HTERT RPE-1 (cell line): ENCODE results near the gene ASIC5.
"Not testable (repeated sequence)": the region's sequence is repeated elsewhere in the genome, so short reads cannot be mapped to it uniquely, and the experiment has no call there.

Experiments used
- in situ Hi-C: fragments of 300-500 bp; cut with MboI; formaldehyde crosslinking; loops from 4 replicates; pipeline ENCODE4 v1.14.3; 2020; ENCODE audit warnings: low sequenced_read_pairs

ASIC5 gene, protein sequence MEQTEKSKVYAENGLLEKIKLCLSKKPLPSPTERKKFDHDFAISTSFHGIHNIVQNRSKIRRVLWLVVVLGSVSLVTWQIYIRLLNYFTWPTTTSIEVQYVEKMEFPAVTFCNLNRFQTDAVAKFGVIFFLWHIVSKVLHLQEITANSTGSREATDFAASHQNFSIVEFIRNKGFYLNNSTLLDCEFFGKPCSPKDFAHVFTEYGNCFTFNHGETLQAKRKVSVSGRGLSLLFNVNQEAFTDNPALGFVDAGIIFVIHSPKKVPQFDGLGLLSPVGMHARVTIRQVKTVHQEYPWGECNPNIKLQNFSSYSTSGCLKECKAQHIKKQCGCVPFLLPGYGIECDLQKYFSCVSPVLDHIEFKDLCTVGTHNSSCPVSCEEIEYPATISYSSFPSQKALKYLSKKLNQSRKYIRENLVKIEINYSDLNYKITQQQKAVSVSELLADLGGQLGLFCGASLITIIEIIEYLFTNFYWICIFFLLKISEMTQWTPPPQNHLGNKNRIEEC

DNA sequence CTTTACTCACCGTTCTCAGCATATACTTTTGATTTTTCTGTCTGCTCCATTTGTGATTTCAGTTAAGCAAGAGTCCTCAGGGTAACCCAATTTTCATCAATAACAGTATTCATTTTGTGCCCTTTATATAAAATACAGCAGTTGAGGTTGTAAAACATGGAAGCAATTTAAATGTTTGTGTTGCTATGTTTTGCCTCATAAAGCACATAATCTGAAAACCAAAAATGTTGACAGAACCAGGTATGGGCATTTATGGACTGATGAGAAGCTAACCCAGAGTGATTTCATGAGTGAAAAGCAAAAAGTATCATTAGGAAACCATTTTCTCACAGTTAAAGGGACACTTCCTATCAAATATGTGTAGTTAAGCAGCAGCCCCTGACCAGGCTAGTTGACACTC, at the start of gene ASIC5:
Gene ASIC5, minus strand, starts transcription at position 101 of the 400 bp plus-strand sequence. Its CDS starts 51 bp downstream, at position 50.
- in situ Hi-C loops = no loop called here

DNA sequence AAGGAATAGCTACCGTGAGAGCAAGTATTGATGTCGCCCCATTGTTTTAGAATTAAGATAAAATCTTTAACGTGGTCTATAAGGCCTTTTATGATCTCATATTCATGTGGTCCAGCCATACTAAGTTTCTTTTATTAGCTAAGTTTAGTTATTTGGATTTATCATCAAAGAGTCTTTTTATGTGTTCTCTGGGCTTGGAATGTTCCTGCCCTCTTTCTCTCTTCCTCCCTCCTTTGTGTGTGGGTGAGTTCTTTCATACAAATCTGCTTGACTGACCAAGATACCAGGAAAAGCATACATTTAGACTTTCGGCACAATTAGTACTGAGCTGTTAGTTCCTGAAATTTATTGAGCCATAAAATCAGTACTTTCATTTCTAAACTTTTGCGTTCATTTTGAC, 48.7 kb upstream of the ASIC5 start:
- in situ Hi-C loops = no loop called here

DNA sequence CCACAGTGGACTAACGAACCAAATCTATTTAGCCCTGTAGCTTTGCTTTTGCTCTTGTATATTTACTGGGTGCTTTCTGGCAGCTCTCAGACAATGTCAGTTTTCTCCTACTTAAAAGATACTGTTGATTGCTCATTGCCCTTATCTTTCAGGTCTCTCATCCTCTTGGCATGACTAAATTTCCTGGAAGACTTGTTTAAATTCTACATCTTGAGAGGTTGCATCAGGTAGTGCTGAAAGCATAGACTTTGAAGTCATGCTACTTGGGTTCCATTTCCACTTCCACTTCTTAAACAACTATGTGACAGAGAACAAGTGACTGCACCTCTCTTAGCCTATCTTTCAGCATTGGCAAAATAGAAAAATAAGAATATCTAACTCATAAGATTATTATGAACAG, 45.8 kb upstream of the ASIC5 start:
- in situ Hi-C loops = no loop called here

DNA sequence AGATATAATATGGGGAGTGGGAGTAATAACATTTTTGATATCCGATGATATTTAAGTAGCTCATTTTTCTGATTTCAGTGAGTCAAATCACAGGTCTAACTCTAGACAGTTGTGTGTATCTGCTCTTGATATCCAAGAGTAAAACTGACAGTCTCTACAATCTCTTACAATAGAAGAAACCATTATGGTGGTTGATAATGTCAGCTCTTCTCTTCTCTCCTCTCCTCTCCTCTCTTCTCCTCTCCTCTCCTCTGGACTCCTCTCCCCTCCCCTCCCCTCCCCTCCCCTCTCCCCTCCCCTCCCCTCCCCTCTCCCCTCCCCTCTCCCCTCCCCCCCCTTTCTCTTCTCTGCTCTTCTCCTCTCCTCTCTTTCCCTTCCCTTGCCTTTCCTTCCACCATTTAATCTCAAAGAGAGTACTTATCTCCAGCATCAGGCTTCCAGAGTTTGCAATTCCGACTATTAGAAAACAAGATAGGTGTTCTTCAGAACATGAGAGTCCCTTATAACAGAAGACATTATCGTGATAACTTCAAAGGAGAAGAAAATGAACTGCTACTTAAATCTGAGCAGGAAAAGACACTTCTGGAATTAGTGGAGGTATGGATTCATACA, 43.6 kb upstream of the ASIC5 start:
- in situ Hi-C loops = no loop called here

DNA sequence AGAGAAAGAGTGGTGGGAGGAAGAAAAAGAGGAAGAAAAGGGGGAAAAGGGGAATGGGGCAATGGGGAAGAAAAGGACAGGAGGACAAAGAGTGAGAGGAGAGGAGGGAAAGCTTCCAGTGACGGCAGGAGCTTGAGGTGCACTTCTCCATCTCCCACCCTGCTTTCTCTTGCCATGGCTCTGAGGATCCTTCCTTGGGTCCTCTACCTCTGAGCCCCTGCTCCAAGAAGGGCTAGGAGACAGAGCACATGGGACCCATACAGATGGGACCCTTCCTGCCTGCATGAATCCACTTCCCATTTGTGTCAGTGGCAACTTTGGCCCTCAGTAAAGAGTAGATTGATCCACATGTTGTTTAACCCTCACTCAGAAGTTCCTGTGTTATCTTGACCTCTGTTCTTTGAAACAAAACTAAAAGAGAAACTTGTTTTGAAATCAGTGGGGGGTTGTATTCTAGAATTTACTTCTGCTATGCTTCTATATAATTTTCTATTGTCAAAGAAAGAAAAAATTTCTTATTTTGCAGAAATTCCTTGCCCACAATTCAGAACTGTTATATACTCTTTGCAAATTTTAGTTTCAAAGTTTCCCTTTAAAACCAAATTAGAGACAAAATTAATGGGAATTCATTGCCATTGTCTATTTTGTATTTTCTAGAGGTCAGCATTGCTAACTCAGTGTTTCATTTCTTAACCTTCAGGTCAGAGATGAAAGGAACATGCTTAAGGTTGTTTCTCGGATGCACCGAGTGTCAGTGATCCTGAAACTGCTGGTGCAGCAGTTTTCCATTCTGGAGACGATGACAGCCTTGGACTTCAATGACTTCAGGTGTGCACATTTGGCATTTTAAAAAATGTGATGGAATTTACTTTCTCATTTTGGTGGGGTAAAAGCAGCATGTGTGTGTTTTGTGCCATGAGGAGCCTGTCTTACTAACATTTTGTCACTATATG, 42.4 kb upstream of the ASIC5 start:
- in situ Hi-C loops = no loop called here

DNA sequence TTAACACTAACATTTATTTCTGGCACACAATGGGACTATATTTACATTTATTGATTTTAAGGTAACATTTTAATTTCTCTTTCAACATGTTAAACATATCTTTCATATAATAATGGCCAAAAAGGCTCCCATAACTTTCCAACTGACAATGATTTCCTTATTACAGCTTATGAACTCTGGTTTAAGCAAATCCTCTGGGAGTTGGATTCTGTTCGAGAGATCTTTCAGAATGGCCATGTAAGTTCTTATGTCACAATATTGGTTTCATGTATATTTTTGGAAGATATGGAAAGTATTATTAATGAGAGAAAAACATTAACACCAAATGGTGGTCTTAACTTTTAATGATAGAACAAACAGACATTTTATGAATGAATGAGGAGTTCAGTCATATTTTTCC, 41.5 kb upstream of the ASIC5 start:
- in situ Hi-C loops = no loop called here

DNA sequence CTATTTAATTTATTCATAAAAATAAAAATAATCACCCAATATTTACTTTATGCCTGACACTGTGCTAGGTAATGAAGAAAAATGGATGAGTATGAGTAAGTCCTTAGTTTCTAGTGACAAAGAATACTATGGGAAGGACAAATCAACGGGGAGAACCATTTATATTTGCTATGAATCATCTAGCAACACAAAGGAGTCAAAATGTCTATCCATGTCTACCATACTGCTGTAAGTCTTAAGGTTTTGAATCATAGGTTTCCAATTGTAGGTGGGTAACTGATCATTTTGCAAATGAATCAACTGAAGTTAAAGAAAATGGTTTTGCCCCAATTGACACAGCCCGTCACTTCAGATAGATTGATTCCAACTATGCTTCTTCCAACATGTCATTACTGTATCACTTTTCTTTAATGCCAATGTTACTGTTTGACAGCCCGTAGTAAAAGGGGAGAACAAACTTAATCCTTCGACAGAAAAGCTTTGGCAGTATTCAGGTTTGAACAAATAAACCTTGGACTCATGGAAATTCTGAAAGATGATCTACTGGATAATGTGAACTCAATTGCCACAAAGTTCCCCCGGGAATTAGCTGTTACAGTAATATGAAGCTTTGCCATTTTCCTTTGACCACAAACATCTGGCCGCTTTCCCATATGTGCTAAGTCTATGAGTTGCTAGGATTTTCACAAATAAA, 40.6 kb upstream of the ASIC5 start:
- in situ Hi-C loops = no loop called here

DNA sequence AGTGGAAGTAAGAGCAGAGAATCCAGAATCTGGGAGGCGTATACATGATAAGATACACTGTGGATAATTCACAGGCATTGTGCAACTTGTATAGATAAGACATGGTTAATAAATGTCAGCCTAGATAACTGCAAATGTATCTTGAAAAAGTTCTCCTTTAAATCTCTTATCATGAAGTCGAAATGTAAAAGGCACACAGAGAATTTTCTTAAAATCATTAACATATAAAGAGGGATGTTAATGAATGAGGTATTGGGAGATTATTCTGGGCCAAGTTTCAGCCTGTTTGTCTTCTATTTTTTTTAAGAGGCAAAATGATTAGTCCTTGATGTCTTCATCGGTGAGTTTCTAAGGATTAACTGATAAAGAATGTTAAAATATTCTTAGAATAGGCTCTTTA, 38.3 kb upstream of the ASIC5 start:
- in situ Hi-C loops = no loop called here

DNA sequence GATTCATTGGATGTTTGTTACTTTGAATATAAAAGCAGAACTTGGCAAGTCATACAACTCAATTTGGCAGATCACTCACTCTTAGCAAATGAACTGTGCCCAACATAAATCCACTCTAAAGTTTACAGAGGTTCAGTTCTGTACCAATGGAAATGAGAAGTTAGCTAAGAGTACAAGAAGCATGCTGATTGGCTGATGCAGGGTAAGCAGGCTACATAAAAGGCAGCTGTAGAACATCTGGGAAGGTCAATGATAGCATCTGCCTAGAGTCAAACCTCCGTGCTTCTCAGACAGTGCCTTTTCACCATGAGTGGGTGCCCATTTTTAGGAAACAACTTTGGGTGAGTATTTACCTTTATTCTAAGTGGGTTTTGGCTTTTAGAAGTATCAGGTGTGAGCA, 37.4 kb upstream of the ASIC5 start, which contains the start of gene TDO2:
Gene TDO2, plus strand, starts transcription at position 244 of the 400 bp plus-strand sequence. Its CDS starts 63 bp downstream, at position 307.
- in situ Hi-C loops = no loop called here

DNA sequence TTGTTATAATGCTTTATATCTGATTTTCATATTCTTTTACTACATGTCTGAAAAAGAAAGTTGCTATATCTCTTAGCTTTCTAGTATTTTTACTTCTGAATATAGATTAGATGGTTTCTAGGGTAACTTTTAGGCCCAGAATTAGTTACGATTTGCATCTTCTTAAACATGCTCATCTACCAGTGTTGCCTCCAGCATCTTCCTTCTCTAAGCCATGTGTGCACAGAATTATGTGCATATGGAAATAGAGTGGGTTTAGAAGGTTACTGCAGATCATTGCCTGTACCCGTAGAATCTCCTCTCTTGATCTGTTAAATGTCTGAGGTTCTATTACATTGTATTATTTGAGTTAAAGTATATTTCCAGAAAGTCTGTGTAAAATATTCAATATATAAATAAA, 34.9 kb upstream of the ASIC5 start:
- in situ Hi-C loops = no loop called here

DNA sequence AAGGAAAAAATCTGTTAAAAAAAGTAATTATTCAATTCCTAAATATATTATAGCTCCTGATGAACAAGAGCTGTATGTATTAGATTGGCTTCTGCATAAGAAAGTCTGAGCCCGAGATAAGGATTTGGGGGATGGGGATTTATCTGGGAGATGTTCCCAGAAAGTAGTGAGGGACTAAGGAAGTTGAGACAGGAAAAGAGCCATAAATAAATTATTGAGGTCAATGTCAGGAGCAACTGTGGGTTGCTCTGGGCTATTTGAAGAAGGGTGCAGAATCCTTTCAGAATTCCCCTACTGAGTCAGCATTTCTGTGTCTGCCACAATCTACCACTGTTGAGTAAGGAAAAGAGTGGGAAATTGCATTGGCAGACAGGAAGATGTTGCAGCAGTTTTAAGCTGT, 34.3 kb upstream of the ASIC5 start:
- in situ Hi-C loops = no loop called here

DNA sequence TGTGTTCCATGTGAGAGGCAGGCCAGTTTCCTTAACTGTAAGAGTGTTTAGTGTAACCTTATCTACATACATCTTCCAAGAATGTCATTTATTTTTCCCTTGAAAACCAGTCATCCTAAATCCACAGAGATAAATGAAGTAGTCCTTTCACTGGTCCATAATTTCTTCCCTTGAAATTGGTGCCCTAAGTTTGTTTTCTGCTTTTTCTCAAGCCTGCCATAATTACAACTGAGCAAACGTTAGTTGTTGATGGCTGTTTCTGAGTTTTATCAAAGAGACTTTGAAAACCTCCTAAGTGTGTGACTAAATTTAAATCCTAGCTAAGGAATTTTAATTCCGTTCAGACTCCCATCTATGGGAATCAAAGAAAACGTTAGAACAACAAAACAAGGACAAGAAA, 33.8 kb upstream of the ASIC5 start:
- in situ Hi-C loops = no loop called here

DNA sequence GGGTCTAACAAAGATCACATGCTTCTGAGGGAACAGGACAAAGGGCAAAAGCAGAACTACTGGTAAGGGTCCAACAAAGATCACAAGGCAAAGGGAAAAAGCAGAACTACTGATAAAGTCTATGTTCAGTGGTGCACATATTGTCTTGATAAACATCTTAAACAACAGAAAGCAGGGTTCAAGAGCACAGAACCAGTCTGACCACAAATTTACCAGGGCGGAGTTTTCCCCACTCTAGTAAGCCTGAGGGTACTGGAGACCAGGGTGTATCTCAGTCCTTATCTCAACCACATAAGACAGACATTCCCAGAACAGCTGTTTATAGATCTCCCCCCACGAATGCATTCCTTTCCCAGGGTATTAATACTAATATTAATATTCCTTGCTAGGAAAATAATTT, 32.3 kb upstream of the ASIC5 start:
- in situ Hi-C loops = not testable (repeated sequence)

DNA sequence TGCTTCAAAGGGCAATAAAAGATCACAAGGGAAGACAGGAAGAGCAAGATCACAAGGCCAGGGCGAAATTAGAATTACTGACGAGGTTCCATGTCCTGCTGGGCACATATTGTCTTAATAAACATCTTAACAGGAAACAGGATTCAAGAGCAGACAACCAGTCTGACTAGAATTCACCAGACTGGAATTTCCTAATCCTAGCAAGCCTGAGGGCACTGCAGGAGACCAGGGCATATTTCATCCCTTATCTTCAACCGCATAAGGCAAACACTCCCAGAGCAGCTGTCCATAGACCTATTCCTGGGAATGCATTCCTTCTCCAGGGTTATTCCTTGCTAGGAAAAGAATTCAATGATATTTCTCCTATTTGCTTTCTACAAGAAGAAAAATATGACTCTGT, 25.0 kb upstream of the ASIC5 start:
- in situ Hi-C loops = no loop called here

DNA sequence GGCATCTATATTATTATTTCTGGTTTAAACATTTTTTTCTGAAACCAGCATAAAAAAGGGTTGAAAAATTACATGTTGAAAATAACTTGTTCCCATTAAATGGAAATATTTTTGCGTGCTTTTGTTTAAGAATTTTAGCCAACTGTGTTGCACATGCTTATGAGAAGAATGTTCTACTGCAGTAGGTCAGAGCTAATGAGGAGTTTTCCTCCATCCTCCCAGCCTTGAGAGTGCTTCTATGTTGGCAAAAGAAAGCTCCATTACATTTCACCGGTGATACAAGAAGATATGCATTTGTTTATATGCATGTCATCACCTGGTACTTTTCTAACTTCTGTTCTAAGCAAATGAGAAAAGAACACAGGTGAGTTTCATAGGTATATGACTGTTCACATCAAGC, 23.9 kb upstream of the ASIC5 start:
- in situ Hi-C loops = no loop called here

DNA sequence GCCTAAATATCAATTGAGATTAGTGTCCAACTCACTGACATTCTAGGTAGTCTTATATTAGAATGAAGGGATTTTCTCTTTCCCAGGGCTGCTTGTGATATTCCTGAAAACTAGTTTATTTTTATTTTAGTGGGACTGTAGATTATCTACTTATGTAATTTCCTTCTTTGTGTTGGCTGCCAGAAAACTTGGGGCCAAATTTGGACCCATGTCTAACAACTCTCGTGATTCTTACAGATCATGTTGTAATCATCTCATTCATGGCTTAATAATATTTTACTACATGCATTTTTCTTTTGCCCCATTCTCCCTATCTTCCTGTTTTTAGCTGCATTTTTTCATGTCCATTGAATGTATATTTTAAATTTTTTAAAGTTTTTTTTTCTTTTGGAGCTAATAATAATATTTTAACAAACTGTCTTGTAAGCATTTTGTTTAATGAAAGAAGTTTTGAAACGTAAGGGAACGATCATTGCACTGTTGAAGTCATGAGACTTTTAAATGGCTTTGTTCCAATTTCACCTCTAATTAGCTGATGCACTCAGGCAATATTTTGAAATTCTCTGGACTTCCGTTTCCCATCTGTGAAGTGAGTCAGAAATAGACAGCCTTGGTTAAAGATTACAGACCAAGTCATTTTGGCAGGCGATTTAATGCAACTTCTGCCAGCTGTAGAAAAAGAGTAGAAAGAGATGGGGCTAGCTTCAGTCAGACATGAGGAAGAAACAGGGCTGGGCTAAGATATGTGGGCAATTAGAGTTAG, 23.1 kb upstream of the ASIC5 start:
- in situ Hi-C loops = no loop called here

DNA sequence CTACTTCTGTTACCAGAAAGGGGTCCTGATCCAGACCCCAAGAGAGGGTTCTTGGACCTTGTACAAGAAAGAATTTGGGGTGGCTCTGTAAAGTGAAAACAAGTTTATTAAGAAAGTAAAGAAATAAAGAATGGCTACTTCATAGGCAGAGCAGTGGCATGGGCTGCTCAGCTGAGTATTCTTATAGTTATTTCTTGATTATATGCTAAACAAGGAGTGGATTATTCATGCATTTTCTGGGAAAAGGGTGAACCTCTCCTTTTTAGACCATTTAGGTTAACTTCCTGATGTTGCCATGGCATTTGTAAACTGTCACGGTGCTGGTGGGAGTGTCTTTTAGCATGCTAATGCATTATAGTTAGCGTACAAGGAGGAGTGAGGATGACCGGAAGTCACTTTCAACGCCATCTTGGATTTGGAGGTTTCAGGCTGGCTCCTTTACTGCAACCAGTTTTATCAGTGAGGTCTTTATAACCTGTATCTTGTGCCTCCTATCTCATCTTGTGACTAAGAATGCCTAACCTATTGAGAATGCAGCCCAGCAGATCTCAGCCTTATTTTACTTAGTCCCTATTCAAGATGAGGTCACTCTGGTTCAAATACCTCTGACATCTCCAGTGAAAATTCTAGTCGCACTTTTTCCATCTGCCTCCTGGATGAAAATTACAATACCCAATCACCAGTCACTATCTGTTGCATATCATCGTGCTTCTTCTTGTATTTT, 21.9 kb upstream of the ASIC5 start:
- in situ Hi-C loops = no loop called here

DNA sequence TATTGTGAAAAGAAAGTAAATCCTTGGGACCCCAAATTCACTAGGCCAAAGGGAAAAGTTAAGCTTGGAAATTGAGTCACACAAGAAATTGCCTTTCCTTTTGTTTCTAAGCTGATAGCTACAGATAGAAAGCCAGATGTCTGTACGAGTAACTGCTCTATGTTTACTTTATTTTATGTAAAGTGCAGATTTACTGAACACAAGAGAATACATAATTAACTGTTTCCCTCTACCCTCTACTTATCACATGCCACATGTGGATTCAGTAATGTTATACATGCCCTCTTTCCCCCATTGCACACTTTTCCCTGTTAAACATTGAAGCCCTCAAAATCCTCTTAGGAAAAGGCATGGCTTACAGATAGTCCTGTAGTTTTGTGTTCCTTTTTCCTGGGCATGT, 21.0 kb upstream of the ASIC5 start:
- in situ Hi-C loops = no loop called here

DNA sequence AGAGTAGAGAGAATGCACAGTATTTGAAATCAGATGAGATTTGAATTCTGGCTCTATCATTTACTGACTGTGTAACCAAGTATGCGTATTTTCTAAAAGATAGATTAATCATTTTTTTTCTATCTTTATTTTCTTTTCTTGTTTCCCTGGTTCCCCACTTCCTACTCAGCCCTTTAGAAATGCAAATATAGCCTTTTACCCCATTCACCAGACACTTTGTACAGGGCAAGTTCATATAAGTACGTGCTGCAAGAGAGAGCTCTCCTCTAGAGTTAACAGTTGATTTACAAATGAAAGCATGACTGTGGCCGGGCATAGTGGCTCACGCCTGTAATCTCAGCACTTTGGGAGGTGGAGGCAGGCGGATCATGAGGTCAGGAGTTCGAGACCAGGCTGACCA, 19.6 kb upstream of the ASIC5 start:
- in situ Hi-C loops = no loop called here
